HepG2 (cell line): ENCODE data around the gene PPIP5K2.

Source experiments
- ETV5 ChIP-seq: IDR thresholded peaks from 2 replicates; pipeline ENCODE4 v1.6.1; 2018; ENCODE audit warnings: missing biosample characterization, missing genetic modification reagents, inconsistent platforms, borderline replicate concordance
- FOXC1 ChIP-seq: sonication (generic); formaldehyde crosslinking; IDR thresholded peaks from 2 replicates; pipeline ENCODE4 v1.8.0; 2022; ENCODE audit warnings: mild to moderate bottlenecking, missing genetic modification reagents, borderline replicate concordance
- RXRB ChIP-seq: IDR thresholded peaks from 2 replicates; pipeline ENCODE4 v1.6.1; 2016; ENCODE audit warnings: borderline replicate concordance, missing genetic modification reagents, missing compliant biosample characterization
- SIN3A ChIP-seq: IDR thresholded peaks from 2 replicates; pipeline ENCODE4 v1.6.1; 2011; ENCODE audit warnings: low read depth, mild to moderate bottlenecking, control low read depth, low read length, borderline replicate concordance
- SNAI1 ChIP-seq: sonication (generic); formaldehyde crosslinking; IDR thresholded peaks from 2 replicates; pipeline ENCODE4 v1.5.0; 2020; ENCODE audit warnings: mild to moderate bottlenecking, missing genetic modification reagents, borderline replicate concordance
- SP1 ChIP-seq, 2 experiments: fragments of 450-650 bp in 1 of 2; sonication (generic) in 1 of 2; formaldehyde crosslinking in 1 of 2; IDR thresholded peaks; 2 replicates each; pipeline versions ENCODE4 v1.4.0 to v1.6.1; 2016 to 2020; ENCODE audit warnings: missing genetic modification reagents in 1 of 2
- ZNF747 ChIP-seq: sonication (generic); formaldehyde crosslinking; IDR thresholded peaks from 2 replicates; pipeline ENCODE4 v1.8.1; 2023; ENCODE audit warnings: missing genetic modification reagents, mild to moderate bottlenecking, borderline replicate concordance
- TF ChIP-seq, protein P1 (sequence below): sonication (generic); formaldehyde crosslinking; IDR thresholded peaks from 2 replicates; pipeline ENCODE4 v1.4.0; 2020; ENCODE audit warnings: mild to moderate bottlenecking, missing genetic modification reagents, borderline replicate concordance

DNA sequence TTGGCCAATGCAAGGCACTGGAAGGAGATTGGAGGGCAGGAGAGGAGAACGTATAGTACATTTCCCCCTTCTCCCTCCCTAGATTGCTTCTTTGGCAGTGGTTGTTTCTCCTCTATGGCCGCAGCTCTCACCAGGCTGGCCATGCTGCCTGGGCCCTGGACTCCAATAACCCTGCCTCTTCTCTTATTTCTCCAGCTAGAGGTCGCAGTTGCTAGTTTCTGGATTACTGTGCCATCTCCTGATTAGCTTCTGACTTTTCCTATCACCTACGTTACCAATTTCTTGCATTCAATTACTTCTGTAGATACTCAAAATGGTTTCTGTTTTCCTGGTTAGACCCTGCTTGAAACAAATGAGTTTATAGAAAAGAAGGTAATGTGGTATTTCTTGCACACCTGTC lies 136.1 kb downstream of the PPIP5K2 start:
- TF ChIP-seq, protein P1, sequence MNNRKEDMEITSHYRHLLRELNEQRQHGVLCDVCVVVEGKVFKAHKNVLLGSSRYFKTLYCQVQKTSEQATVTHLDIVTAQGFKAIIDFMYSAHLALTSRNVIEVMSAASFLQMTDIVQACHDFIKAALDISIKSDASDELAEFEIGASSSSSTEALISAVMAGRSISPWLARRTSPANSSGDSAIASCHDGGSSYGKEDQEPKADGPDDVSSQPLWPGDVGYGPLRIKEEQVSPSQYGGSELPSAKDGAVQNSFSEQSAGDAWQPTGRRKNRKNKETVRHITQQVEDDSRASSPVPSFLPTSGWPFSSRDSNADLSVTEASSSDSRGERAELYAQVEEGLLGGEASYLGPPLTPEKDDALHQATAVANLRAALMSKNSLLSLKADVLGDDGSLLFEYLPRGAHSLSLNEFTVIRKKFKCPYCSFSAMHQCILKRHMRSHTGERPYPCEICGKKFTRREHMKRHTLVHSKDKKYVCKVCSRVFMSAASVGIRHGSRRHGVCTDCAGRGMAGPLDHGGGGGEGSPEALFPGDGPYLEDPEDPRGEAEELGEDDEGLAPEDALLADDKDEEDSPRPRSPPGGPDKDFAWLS (CRISPR knock-in tag) = no peak
- TF ChIP-seq RXRB (no peak), SNAI1 (CRISPR knock-in tag) (no peak), ZNF747 (no peak), SIN3A (no peak), SP1 (IDR thresholded peaks at IDR 0.05) (no peak), SP1 (CRISPR knock-in tag; IDR thresholded peaks at IDR 0.05) (no peak), ETV5 (no peak), FOXC1 (CRISPR knock-in tag) (no peak)
